ENCODE measurements around the gene MED12L. TPM values are rescaled to one million over a fixed set of nuclear protein-coding genes. Genes with fewer than 3 reads are reported as not detected.

Gene MED12L
- total RNA-seq, 1 donor from 2014 or later: 0.43 TPM

DNA sequence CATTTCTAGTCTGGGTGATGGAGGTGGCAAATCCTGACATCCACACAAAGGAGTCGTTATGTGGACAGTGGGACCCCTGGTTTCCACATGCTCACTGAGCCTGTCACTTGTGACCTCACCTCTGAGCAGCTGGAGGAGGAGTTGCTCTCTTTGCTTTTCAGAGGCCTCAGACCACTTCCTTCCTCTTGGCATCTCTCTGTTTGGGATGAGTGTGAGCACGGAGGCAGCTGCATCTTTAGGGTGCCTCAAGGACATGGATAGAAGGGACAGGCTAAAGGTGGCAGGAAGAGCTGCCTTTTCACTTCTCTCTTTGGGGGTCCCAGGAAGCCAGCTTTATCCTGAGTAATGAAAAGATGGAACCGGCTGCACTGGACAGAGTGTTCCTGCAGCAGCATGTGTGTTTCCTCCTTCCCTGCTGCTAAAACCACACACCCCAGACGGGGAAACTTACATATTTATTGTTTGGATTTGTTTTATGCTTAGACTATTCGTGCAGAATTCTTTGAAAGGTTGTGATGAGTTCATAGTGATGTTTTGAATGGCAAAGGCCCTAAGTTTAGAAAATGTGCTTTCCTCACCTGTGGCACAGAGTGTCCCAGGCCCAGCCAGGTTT lies 85.8 kb downstream of the MED12L start:
- no peak overlapping the region for H3K27ac ChIP-seq
- peak in 1 of 2 donors; percentile 66 for DNase-seq (ENCODE audit: low spot score in 2 of 2)
- H3K4me1 ChIP-seq: no peaks in the 10 kb centered on the region
- TF ChIP-seq, protein P1, sequence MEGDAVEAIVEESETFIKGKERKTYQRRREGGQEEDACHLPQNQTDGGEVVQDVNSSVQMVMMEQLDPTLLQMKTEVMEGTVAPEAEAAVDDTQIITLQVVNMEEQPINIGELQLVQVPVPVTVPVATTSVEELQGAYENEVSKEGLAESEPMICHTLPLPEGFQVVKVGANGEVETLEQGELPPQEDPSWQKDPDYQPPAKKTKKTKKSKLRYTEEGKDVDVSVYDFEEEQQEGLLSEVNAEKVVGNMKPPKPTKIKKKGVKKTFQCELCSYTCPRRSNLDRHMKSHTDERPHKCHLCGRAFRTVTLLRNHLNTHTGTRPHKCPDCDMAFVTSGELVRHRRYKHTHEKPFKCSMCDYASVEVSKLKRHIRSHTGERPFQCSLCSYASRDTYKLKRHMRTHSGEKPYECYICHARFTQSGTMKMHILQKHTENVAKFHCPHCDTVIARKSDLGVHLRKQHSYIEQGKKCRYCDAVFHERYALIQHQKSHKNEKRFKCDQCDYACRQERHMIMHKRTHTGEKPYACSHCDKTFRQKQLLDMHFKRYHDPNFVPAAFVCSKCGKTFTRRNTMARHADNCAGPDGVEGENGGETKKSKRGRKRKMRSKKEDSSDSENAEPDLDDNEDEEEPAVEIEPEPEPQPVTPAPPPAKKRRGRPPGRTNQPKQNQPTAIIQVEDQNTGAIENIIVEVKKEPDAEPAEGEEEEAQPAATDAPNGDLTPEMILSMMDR (IDR thresholded peaks at IDR 0.05): no peak
- intact Hi-C loops (cut with DNase I): no loop called here
- no peaks in the 10 kb centered on the region for H3K36me3 ChIP-seq
- no peak overlapping the region for H3K4me3 ChIP-seq
- H3K9me3 ChIP-seq: no peaks in the 10 kb centered on the region
- no peaks in the 10 kb centered on the region for H3K27me3 ChIP-seq

DNA sequence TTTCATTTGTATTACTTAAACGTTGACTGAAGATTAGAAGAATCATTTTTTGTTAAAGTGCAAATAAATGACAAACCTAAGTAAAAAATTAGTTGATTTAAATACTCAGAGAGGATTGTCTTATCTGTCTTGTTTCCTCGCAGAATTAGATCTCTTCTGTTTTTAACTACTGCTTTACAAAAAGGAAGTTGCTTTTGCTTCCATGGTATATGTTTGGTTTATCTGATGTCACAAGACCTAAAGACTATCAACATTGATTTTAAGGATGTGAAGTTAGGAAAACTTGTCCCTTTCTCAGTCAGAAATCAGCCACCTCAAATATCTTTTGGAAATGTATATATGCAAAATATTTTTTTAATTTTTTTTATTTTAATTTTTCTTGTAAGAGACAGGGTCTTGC lies 88.9 kb downstream of the MED12L start:
- Histone ChIP-seq H3K36me3 (no peaks in the 10 kb centered on the region), H3K9me3 (no peaks in the 10 kb centered on the region), H3K4me3 (no peak overlapping the region), H3K27ac (no peak overlapping the region), H3K27me3 (no peaks in the 10 kb centered on the region), H3K4me1 (no peaks in the 10 kb centered on the region)
- TF ChIP-seq, protein P1 (IDR thresholded peaks at IDR 0.05): no peak
- intact Hi-C loops (cut with DNase I): no loop called here
- no peak for DNase-seq (ENCODE audit: low spot score in 2 of 2)

DNA sequence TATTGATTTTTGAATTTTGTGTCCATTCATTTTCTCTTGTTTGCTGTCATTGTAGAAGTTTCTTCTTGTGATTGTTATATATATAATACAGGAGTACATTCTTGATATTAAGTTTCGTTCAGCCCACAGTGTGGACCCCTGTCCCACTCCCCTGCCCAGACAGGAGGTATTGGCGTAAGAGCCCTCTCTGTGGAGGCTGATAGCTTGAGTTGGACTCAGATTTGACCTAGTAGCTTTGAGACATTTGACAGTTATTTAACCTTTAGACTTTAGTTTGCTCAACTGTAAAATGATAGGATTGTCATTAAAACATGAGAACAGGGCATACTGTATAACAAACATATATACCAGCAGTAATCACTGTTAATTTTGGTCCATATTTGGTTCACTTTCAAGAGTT lies 90.5 kb downstream of the MED12L start:
- no peak overlapping the region for H3K27ac ChIP-seq

DNA sequence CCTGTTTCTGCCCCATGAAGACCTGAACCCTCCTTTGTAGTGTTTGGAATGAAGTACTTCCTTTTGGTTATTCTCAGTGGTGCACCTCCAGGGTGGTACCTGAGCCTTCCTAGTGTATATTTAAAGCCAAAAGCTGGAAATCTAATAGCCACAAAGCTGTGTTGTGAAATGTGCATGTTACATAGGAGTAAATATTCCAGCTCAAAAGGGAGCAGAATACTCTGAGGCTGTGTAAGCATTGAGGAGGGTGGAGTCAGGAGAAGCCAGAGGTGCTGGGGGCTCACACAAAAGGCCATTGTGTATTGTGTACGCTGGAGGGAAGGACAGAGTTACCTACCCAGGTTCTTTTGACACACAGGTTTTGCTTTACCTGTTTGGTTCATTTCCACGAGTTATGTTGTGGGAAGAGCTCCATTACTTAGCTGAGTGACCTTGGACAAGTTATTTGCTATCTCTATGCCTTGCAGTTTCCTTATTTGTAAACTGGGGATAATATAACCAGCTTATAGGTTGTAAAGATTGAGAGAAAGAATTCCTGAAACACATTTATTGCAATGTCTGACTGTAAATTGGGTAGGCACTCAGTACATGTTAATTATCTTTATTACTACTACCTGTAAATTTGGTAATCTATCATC lies 92.9 kb downstream of the MED12L start:
- Histone ChIP-seq H3K27ac (no peak overlapping the region), H3K4me3 (no peak overlapping the region), H3K9me3 (no peaks in the 10 kb centered on the region), H3K27me3 (no peaks in the 10 kb centered on the region), H3K36me3 (no peaks in the 10 kb centered on the region), H3K4me1 (no peaks in the 10 kb centered on the region)
- intact Hi-C loops (cut with DNase I): no loop called here
- no peak for DNase-seq (ENCODE audit: low spot score in 2 of 2)
- TF ChIP-seq, protein P1 (IDR thresholded peaks at IDR 0.05): no peak

More for the DNA sequence above, 90.5 kb downstream of the MED12L start:
- intact Hi-C loops (cut with DNase I): no loop called here
- no peaks in the 10 kb centered on the region for H3K27me3 ChIP-seq
- no peaks in the 10 kb centered on the region for H3K9me3 ChIP-seq
- DNase-seq (ENCODE audit: low spot score in 2 of 2): no peak
- H3K4me3 ChIP-seq: no peak overlapping the region
- no peaks in the 10 kb centered on the region for H3K36me3 ChIP-seq
- TF ChIP-seq, protein P1 (IDR thresholded peaks at IDR 0.05): no peak
- H3K4me1 ChIP-seq: no peaks in the 10 kb centered on the region

DNA sequence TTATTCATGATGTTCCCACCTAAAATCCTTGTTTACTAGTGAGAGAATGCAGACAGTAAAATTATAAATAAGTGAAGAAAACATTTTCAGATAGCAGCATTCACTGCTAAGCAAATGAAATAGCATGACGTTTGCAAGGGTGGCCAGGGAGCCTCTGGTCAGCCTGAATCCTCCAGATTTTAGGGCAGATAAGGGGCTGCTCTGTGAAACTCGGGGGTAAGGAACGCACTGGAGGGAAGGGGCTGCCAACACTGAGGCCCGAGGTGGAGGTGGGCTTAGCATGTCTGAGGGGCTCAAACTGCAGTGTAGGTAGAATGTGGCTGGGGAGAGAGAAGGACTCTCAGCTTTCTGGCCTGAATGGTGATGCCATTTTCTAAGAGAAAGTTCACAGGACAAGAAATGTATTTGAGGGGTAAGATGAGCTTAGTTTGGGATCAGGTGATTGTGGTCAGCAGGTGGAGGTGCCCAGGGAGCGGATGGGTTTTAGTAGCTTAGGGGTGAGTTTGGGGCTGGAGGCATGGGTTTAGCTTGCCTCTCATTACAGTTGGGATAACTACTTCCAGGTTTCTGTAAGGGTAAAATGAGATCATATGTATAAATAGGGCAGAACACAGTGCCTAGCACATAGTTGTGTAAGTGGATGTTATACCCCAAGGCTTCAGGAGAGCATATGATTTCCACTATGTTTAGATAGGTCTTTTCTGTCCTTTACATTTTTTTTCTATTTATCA lies 97.0 kb downstream of the MED12L start:
- intact Hi-C loops (cut with DNase I): no loop called here
- Histone ChIP-seq H3K4me1 (no peaks in the 10 kb centered on the region), H3K27ac (no peak overlapping the region), H3K27me3 (no peaks in the 10 kb centered on the region), H3K9me3 (no peaks in the 10 kb centered on the region), H3K36me3 (no peaks in the 10 kb centered on the region), H3K4me3 (no peak overlapping the region)
- no peak for DNase-seq (ENCODE audit: low spot score in 2 of 2)
- TF ChIP-seq, protein P1 (IDR thresholded peaks at IDR 0.05): no peak
